ENCODE data around the gene ZNF14.

- TF ChIP-seq EZH2 (IDR thresholded peaks at IDR 0.05; ENCODE audit: borderline replicate concordance, low read depth, low read length, poor library complexity, severe bottlenecking) (no peak), CTCF (conservative IDR thresholded peaks at IDR 0.05; ENCODE audit: low read depth, low read length) (no peak)
Measured at GRCh38 chr19:19711934-19712828, 20.7 kb downstream of the ZNF14 start.
